HG02623 (cell line): ENCODE measurements around the gene BRIP1.
"Not testable (repeated sequence)": the region's sequence is repeated elsewhere in the genome, so short reads cannot be mapped to it uniquely, and the experiment has no call there.

ENCODE experiments used
- ATAC-seq: cut with Tn5 transposase; IDR thresholded peaks from one replicate; pipeline ENCODE4 v1.9.1; 2021; ENCODE audit warnings: moderate library complexity; ENCODE audit not compliant: unreplicated experiment

Gene BRIP1

DNA sequence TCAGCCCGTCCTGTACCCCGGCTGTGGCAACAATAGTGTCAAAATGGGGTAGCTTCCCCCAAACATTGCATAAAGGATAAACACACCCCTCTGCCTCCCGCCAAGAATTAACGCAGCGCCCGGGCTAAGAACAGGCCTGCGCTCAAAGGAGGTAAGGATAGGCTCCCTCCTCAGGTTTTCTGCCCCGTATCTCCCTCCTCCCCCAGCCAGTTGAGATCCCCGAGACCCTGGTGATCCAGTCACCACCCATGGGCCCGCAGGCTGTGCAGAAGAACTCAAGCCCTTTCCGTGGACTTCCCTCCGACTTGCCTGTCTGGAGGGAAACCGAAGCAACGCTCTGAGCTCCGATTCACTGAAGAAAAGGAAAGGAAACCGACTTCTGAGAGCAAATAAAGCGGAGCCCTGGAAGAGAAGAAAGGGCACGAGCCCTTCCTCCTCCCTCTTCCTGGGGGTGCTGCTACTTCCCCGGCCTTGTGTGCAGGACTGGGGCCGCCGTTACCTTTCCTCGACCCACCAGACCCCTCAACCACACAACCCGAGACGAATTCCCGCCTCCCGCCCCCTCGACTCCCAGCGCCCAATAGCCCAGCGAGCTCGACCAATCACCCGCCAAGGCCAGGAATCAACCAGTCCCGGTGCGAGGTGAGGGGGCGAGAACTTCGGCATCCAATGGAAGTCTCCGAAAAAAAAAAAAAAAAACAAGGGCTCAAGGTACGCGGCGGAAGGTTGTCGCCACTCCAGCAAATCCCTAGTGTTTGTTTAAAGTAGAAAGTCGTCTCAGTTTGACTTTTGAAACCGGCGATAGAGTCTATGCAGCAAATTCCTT is at the start of gene BRIP1:
Gene BRIP1 (minus strand): TSS at position 554 of the 826 bp plus-strand sequence. CDS start 1,989 bp downstream, outside the sequence.
- ATAC-seq: peak; percentile 95

DNA sequence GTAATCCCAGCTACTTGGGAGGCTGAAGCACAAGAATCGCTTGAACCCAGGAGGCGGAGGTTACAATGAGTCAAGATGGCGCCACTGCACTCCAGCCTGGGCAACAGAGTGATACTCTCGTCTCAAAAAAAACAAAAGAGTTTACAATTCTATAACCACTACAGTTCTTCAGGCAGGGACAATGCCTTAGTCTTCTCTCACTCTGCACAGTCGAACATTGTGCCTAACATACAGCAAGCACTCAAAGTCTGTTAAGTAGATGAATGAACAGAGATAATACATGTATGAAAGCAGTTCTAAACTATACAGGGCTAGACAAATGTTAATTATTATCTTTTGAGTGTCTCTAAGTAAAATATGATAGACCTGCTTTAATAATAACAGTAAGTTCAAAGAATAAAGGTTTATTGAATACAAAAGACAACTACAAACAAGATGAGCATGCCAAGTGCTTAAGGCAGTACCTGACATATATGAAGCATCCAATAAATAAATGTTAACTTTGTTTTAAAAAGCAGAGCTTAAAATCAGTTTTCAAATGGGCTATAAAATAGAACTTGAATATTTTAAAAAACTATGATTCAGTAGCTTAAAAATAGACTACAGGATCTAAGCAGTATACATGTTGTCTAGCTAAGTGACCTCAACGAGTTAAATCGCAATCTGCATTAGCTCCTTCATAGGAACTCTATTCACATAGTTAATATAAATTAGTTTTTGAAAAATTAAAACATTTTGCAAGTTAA is 45.1 kb upstream of the BRIP1 start:
- ATAC-seq: no peak

DNA sequence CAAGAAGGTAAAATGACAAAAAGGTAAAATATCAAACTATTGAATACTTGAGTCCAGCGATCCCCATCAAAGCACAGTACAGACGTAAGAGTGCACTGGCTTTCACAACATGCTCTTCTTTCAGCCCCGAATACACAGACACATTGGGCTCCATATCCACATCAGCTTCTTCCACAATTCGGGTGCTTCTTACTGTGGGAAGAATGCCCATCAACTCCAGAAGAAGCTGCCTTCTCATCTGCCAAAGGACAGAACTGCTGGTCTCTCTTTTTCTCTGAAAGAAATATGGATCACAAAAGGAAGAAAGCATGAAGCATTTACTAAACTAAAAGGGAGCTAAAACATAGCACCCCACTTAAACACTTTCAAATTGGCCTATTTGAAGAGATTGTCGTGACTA is 44.0 kb upstream of the BRIP1 start:
- no peak for ATAC-seq

DNA sequence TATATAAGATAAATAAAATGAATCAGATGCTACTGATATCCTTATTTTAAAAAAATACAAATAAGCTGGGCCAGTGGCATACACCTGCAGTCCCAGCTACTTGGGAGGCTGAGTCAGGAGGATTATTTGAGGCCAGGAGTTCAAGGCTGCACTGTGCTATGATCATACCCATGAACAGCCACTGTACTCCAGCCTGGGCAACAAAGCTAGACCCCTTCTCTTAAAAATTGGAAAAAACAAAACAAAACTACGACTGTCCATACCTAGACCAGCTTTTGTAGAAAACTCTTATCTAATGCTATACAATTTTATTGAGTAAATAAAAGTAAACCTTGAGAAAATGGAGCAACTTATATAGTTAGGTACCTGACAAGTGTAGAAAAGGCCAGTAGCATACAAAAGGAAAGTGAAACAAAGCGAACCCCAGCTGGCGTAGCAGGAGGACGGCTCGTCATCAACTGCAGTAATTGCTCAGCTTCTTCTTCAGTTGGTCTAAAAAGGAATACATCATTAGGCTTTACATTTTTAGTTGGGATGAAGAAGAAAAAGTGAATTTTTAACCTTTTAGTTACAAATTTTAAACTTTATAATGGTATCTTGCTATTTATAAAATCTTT is 40.9 kb upstream of the BRIP1 start:
- ATAC-seq: no peak

DNA sequence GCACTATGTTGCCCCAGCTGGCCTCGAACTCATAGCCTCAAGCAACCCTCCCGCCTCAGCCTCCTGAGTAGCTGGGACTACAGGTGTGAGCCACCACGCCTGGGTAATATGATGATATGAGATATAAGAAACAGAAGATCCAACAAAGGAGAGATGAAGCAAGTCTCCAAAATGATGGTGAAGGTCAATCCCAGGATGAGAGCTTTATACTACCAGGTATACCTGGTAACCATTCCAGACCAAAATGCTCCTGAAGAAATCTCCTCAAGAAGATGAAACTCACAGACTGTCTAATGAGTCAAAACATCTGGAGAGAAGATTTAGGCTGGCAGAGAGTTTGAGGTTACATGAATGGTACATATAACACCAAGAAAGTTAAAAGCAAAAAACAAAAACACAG is 39.9 kb upstream of the BRIP1 start:
- no peak for ATAC-seq

- no peak for ATAC-seq
Measured at GRCh38 chr17:61897548-61898180, 34.3 kb upstream of the BRIP1 start.

DNA sequence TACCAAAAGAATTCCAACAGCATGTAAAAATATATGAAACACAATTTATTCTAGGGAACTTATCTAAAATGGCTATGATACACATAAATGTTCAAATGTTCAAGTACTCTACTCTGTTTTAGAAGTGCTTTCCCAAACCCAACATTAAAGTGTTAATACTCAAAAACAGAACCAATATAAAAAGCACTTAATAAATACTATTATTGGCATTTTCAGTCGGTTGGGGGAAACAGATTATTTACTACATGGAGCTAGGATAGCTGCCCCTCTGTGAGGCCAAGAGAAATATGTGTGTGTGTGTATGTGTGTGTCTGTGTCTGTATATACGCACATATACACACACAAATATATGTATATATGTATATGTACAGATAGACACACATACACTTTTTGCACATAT is 32.1 kb upstream of the BRIP1 start:
- no peak for ATAC-seq

GRCh38 chr17:61894310-61894709 is 31.0 kb upstream of the BRIP1 start:
- not testable (repeated sequence) for ATAC-seq

DNA sequence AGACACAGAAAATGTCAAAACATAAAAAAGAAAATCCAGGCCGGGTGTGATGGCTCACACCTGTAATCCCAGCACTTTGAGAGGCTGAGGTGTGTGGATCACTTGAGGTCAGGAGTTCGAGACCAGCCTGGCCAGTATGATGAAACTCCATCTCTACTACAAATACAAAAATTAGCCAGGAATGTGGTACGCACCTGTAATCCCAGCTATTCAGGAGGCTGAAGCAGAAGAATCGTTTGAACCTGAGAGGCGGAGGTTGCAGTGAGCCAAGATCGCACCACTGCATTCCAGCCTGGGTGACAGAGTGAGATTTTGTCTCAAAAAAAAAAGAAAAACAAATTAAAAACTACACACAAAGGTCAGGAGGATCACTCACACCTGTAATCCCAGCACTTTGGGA is 24.4 kb upstream of the BRIP1 start:
- ATAC-seq: not testable (repeated sequence)

DNA sequence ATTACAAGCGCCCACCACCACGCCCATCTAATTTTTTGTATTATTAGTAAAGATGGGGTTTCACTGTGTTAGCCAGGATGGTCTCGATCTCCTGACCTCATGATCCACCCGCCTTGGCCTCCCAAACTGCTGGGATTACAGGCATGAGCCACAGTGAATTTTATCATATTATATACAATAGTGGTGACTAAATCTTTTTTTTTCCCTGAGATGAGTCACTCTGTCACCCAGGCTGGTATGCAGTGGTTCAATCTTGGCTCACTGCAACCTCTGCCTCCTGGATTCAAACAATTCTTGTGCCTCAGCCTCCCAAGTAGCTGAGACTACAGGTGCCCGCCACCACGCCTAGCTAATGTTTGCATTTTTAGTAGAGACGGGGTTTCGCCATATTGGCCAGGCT is 22.5 kb upstream of the BRIP1 start:
- ATAC-seq: not testable (repeated sequence)

GRCh38 chr17:61884864-61885263 is 21.5 kb upstream of the BRIP1 start:
- ATAC-seq: no peak

DNA sequence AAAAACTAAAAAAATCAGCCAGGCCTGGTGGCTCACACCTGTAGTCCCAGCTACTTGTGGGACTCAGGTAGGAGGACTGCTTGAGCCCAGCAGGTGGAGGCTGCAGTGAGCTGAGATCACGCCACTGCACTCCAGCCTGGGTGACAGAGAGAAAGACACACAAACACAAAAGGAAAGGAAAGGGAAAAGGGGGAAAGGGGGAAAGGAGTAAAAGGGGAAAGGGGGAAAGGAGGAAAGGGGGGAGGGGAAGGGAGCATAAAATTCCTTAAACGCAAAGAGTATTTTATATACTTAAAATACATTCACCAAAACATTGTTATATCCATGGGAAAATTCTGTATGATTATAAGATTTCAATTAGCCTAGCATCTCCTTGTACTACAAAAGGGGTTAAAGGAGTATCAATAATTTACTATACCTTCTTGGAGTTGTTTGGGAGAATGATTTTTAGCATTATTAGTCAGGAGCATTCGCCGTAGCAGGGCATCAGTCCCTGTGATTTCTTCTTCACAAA is 17.3 kb upstream of the BRIP1 start:
- ATAC-seq: no peak

GRCh38 chr17:61878984-61879612 is 15.8 kb upstream of the BRIP1 start:
- no peak for ATAC-seq

GRCh38 chr17:61878520-61878919 is 15.2 kb upstream of the BRIP1 start:
- no peak for ATAC-seq

DNA sequence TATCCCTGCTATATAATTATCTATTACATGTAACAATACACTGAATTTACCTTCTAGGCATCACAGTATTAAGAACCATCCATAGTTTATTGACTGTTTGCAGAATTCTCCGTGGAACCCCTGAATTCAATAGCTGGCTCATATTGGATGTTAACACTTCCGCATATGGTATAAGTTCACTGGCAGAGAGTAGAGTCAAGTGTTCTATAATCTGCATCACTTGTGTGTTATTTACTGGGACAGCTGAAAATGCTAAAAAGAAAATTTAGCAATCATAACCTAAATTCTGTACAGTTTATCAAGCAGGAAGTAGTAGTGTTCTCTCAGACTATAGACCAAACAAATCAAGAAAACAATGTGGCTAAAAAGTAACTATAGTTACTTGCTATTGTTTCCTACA is 14.5 kb upstream of the BRIP1 start:
- no peak for ATAC-seq

DNA sequence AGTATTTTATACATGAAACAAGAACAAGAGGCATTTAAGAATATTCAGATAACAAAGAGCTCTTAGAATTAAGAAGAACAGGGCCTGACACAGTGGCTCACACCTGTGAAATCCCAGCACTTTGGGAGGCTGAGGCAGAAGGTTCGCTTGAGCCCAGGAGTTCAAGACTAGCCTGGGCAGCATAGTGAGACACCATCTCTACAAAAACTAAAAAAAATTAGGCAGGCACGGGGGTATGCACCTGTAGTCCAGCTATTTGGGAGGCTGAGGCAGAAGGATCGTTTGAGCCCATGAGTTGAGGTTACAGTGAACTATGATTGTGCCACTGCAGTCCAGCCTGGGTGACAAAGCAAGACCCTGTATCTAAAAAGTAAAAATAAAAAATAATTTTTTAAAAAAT is 12.5 kb upstream of the BRIP1 start:
- ATAC-seq: no peak

DNA sequence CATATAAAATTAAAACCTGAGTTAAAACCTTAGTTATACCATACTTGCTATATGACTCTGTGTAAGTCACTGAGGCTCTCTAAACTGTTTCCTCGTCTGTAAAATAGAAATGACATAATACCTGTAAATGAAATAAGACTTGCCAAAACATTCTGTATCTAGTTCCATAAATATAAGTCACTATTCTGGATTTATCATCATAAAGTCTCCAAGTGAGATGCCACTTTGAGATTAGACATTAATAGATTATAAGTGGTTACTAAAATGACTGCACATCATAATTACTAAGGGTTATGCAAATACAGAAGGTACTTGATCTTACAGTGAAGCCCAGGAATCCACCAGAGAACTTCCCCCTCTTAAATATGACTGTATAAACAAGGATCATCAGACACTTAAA is 12.0 kb upstream of the BRIP1 start:
- no peak for ATAC-seq

DNA sequence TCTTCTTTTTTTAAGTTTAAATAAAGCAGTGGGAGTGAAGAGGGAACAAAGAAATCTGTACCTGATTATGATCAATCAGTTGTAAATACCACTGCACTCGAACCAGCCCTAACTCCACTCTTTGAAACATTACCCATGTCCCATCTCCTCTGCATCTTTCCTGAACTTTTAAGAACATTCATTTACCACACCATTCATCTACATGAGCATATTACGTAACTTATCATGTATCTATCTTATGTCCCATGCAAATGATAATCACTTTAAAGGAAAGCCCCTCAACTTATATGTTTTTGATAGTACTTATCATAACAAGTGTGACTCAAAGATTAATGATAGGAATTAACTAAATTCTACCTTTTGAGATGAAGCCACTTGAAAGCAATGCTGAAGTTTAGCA is 10.7 kb upstream of the BRIP1 start:
- no peak for ATAC-seq

GRCh38 chr17:61872099-61872498 is 8.8 kb upstream of the BRIP1 start:
- no peak for ATAC-seq

DNA sequence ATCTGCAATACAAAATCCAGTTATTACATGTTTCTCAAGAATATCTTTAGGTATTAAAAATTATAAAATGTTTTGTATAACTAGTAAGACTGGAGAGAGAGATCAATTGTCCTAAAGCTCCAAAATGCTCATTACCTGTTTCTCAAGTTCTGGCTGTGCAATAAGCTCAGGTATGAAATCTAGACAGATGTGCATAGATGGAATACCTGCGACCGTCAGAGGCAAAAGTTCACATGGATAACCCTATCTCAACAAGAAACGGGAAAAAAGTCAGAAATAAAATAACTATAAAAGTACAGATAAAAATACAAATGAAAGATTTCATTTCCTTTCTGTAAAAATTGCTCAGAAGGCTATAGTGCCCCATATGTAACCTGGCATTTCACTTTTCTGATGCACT is 5.8 kb upstream of the BRIP1 start:
- no peak for ATAC-seq

- ATAC-seq: no peak
Measured at GRCh38 chr17:61868074-61868473, 4.7 kb upstream of the BRIP1 start.
